ENCODE measurements around the gene STAMBP. TPM values are rescaled to one million over a fixed set of nuclear protein-coding genes. Genes with fewer than 3 reads are reported as not detected.
A peak's percentile ranks its signal among the peaks of the same experiment; 100 is the strongest.

Gene STAMBP
- total and polyA plus RNA-seq, 2 of the 13 experiments (the other 11 are each of a cell fraction or from before 2014, with no cell fraction given): 49.6 to 53.2 TPM

DNA sequence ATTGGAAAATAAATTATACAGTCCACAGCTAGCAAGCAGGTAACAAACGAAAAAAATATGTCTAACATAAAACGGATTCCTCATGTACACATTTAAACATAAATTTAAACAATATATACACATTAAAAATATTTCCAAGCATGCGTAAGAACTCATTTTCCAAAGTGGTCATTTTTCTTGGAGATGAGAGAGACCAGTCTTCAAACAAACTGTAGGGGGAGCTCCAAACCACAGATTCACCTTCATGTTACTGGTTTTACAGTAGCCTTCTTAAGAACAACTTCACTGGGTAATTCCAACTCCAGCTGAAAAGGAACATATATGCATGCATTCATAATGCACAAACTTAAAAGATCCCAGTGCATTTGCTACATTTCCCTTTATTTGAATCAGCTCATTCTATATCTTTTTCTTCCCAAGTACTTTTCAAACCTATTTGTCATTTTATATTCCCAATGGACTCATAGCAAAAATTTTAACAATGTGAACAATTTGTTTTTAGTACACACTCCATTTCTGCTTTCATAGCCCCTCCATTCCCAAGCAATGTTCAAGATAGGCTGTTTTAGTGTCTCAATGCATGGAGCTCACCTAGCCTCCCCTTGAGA lies 4.7 kb upstream of the STAMBP start:
- Histone ChIP-seq H3K27me3 (ENCODE audit: control insufficient read depth in 1 of 2, insufficient read depth in 2 of 2, low read length in 2 of 2) (peaks cover 3% of the 10 kb centered on the region in 2 experiments; a peak in 3 of 5 replicates), H3K79me2 (ENCODE audit: insufficient read depth, low read length) (peaks cover 2% of the 10 kb centered on the region), H3K4me2 (ENCODE audit: low read depth, low read length) (no peak overlapping the region), H4K20me1 (ENCODE audit: insufficient read depth, low read length) (no peaks in the 10 kb centered on the region), H3K4me1 (ENCODE audit: insufficient read depth, low read length) (peaks cover 13% of the 10 kb centered on the region), H3K27ac (ENCODE audit: extremely low read length, insufficient read depth, low read length) (no peak overlapping the region), H3K36me3 (replicated peaks in 1 of 2; ENCODE audit: control insufficient read depth in 1 of 2, insufficient read depth in 2 of 2, low read length in 2 of 2) (no peaks in the 10 kb centered on the region), H3K9me3 (ENCODE audit: low read length) (no peaks in the 10 kb centered on the region), H3K9ac (ENCODE audit: insufficient read depth, low read depth, low read length) (no peak overlapping the region), H2AFZ (ENCODE audit: low read length) (no peak overlapping the region), H3K4me3 (replicated peaks in 1 of 3; ENCODE audit: insufficient read depth in 1 of 3, low read depth in 2 of 3, low read length in 3 of 3) (no peak overlapping the region)
- FAIRE-seq (peak; percentile 95), DNase-seq (ENCODE audit: low spot score) (peak; percentile 68), ATAC-seq (peak; percentile 20; the same call in 1 of the 3 replicates)
- 21% methylated on average over 3 of the region's 3 CpGs for WGBS (ENCODE audit: low lambda C conversion rate)
- intact Hi-C loops (cut with micrococcal nuclease; ENCODE audit: unreplicated experiment): loop anchor here (1.0 kb wide), 3 partner anchors 323 to 437 kb away; partner anchors contain the start of gene BOLA3
- in situ Hi-C loops (cut with HindIII; ENCODE audit: extremely low pct_ligation_motif_present, low pct_unique_long_range_greater_than_20kb): no loop called here
- BruUV-seq (replicated peaks): no TSS peak
- ChIA-PET CTCF (ENCODE audit: low intra/inter-chr PET ratio, low total read pairs) (interaction anchor here (0.8 to 2.3 kb wide), 6 partner anchors 15 to 511 kb away, joined by 3 to 10 read pairs (median 4); partner anchors contain the start of gene BOLA3), POLR2A (interaction anchor here (1.0 to 1.7 kb wide), 4 partner anchors 18 to 327 kb away, joined by 3 to 4 read pairs (median 4); partner anchors contain the start of gene BOLA3)
- TF ChIP-seq TARDBP (CRISPR knock-in tag; IDR thresholded peaks at IDR 0.05): no peak
- 0 out of 2 replicates have a peak, but pooled peaks have one; percentile 41 for TF ChIP-seq ZFP1 (CRISPR knock-in tag; IDR thresholded peaks at IDR 0.05)
- 0 out of 2 replicates have a peak, but pooled peaks have one; percentile 43 for TF ChIP-seq ZSCAN9 (CRISPR knock-in tag; IDR thresholded peaks at IDR 0.05; ENCODE audit: borderline replicate concordance)
- TF ChIP-seq, protein P1, sequence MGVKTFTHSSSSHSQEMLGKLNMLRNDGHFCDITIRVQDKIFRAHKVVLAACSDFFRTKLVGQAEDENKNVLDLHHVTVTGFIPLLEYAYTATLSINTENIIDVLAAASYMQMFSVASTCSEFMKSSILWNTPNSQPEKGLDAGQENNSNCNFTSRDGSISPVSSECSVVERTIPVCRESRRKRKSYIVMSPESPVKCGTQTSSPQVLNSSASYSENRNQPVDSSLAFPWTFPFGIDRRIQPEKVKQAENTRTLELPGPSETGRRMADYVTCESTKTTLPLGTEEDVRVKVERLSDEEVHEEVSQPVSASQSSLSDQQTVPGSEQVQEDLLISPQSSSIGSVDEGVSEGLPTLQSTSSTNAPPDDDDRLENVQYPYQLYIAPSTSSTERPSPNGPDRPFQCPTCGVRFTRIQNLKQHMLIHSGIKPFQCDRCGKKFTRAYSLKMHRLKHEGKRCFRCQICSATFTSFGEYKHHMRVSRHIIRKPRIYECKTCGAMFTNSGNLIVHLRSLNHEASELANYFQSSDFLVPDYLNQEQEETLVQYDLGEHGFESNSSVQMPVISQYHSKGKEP (CRISPR knock-in tag; IDR thresholded peaks at IDR 0.05): no peak
- 0 out of 2 replicates have a peak, but pooled peaks have one; percentile 48 for TF ChIP-seq ERF (CRISPR knock-in tag; IDR thresholded peaks at IDR 0.05)
- no peak for TF ChIP-seq KLF11 (CRISPR knock-in tag; IDR thresholded peaks at IDR 0.05)
- TF ChIP-seq, protein P2, sequence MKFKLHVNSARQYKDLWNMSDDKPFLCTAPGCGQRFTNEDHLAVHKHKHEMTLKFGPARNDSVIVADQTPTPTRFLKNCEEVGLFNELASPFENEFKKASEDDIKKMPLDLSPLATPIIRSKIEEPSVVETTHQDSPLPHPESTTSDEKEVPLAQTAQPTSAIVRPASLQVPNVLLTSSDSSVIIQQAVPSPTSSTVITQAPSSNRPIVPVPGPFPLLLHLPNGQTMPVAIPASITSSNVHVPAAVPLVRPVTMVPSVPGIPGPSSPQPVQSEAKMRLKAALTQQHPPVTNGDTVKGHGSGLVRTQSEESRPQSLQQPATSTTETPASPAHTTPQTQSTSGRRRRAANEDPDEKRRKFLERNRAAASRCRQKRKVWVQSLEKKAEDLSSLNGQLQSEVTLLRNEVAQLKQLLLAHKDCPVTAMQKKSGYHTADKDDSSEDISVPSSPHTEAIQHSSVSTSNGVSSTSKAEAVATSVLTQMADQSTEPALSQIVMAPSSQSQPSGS (CRISPR knock-in tag; IDR thresholded peaks at IDR 0.05): 0 out of 2 replicates have a peak, but pooled peaks have one; percentile 8
- TF ChIP-seq ZNF615 (CRISPR knock-in tag; IDR thresholded peaks at IDR 0.05; ENCODE audit: borderline replicate concordance): no peak
- peak; percentile 80 for TF ChIP-seq SMC3 (IDR thresholded peaks at IDR 0.05; ENCODE audit: low read length)
- TF ChIP-seq STAG1 (CRISPR knock-in tag; IDR thresholded peaks at IDR 0.05): peak; percentile 93
- TF ChIP-seq ZKSCAN8 (CRISPR knock-in tag; IDR thresholded peaks at IDR 0.05; ENCODE audit: borderline replicate concordance): 0 out of 2 replicates have a peak, but pooled peaks have one; percentile 48
- TF ChIP-seq SAP130 (CRISPR knock-in tag; IDR thresholded peaks at IDR 0.05; ENCODE audit: low read depth): 0 out of 2 replicates have a peak, but pooled peaks have one; percentile 25
- peak; percentile 72; the same call in 1 of the 2 replicates for TF ChIP-seq RAD21 (CRISPR knock-in tag; IDR thresholded peaks at IDR 0.05)
- TF ChIP-seq KAT8 (CRISPR knock-in tag; IDR thresholded peaks at IDR 0.05): peak; percentile 35; the same call in 1 of the 2 replicates
- peak; percentile 15; the same call in 1 of the 2 replicates for TF ChIP-seq ELF3 (CRISPR knock-in tag; IDR thresholded peaks at IDR 0.05)
- TF ChIP-seq ADNP (CRISPR knock-in tag; IDR thresholded peaks at IDR 0.05): no peak
- no peak for TF ChIP-seq TEAD2 (CRISPR knock-in tag; IDR thresholded peaks at IDR 0.05)
- no peak for TF ChIP-seq ZNF607 (CRISPR knock-in tag; IDR thresholded peaks at IDR 0.05; ENCODE audit: borderline replicate concordance)
- TF ChIP-seq KLF16 (CRISPR knock-in tag; IDR thresholded peaks at IDR 0.05): 0 out of 4 replicates have a peak, but pooled peaks of 1 of the 2 experiments have one; percentile 68
- TF ChIP-seq, protein P3, sequence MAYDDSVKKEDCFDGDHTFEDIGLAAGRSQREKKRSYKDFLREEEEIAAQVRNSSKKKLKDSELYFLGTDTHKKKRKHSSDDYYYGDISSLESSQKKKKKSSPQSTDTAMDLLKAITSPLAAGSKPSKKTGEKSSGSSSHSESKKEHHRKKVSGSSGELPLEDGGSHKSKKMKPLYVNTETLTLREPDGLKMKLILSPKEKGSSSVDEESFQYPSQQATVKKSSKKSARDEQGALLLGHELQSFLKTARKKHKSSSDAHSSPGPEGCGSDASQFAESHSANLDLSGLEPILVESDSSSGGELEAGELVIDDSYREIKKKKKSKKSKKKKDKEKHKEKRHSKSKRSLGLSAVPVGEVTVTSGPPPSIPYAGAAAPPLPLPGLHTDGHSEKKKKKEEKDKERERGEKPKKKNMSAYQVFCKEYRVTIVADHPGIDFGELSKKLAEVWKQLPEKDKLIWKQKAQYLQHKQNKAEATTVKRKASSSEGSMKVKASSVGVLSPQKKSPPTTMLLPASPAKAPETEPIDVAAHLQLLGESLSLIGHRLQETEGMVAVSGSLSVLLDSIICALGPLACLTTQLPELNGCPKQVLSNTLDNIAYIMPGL (CRISPR knock-in tag; IDR thresholded peaks at IDR 0.05; ENCODE audit: borderline replicate concordance in 1 of 2, low read depth in 1 of 2): peak in 1 of 2 experiments; percentile 34; a peak in 1 of 4 replicates
